Activated CD4-positive, CD25-positive, alpha-beta regulatory T cell treated with anti-CD3 and anti-CD28 coated beads, Interleukin-2, amount 50 U/mL, for 24 hours (primary cell): ENCODE data around the gene MCEMP1.
"Not testable (repeated sequence)": the region's sequence is repeated elsewhere in the genome, so short reads cannot be mapped to it uniquely, and the experiment has no call there.

Experiments used
- ATAC-seq, 2 donors: fragments of 150-1000 bp; cut with Tn5 transposase; one replicate each; pipeline ENCODE4 v1.10.0; 2021; ENCODE audit warnings: mild to moderate bottlenecking in 1 of 2, moderate library complexity in 1 of 2

Gene MCEMP1

DNA sequence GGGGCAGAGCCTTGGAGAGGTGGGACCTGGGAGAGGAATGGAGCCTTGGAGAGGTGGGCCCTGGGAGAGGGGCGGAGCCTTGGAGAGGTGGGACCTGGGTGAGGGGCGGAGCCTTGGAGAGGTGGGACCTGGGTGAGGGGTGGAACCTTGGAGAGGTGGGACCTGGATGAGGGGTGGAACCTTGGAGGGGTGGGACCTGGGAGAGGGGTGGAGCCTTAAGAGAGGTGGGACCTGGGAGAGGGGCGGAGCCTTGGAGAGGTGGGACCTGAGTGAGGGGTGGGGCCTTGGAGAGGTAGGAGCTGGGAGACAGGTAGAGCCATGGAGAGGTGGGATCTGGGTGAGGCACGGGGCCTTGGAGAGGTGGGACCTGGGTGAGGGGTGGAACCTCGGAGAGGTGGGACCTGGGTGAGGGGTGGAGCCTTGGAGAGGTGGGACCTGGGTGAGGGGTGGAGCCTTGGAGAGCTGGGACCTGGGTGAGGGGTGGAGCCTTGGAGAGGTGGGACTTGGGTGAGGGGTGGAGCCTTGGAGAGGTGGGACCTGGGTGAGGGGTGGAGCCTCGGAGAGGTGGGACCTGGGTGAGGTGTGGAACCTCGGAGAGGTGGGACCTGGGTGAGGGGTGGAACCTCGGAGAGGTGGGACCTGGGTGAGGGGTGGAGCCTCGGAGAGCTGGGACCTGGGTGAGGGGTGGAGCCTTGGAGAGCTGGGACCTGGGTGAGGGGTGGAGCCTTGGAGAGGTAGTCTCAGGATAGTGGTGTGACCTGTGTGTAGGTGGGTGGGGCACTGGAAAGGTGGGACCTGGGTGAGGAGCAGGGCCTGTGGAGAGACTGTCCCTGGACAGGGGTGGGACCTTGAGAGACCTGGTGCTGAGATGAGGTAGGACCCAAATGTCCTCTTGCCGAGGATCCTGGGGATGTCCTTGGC, 33.0 kb upstream of the MCEMP1 start:
- not testable (repeated sequence) for ATAC-seq

DNA sequence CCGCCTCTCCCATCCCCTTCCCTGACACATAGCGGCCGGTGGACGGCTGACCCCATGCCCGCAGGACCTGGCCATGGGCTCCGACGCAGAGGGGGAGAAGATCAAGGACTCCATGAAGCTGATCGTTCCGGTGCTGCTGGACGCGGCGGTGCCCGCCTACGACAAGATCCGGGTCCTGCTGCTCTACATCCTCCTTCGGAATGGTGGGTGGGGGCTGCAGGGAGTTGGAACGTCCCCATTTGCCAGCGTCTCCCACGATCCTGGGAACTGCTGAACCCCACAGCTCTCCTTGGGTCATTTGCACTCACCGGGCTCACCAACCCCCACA, 32.4 kb upstream of the MCEMP1 start:
- ATAC-seq = no peak

DNA sequence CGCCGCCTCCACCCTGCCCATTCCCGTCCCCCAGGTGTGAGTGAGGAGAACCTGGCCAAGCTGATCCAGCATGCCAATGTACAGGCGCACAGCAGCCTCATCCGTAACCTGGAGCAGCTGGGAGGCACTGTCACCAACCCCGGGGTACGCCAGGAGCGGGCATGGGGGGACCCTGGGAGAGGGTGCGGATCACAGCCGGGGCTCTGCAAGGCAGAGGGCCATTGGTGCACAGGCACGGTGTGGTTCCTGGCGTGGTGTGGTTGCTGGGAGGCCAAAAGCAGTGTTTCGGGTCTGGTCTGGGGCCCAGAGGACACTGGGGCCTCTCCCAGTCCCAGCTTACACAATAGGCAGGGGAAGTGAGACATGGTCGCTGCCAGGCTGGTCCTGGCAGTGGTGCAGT, 31.7 kb upstream of the MCEMP1 start:
- no peak for ATAC-seq

DNA sequence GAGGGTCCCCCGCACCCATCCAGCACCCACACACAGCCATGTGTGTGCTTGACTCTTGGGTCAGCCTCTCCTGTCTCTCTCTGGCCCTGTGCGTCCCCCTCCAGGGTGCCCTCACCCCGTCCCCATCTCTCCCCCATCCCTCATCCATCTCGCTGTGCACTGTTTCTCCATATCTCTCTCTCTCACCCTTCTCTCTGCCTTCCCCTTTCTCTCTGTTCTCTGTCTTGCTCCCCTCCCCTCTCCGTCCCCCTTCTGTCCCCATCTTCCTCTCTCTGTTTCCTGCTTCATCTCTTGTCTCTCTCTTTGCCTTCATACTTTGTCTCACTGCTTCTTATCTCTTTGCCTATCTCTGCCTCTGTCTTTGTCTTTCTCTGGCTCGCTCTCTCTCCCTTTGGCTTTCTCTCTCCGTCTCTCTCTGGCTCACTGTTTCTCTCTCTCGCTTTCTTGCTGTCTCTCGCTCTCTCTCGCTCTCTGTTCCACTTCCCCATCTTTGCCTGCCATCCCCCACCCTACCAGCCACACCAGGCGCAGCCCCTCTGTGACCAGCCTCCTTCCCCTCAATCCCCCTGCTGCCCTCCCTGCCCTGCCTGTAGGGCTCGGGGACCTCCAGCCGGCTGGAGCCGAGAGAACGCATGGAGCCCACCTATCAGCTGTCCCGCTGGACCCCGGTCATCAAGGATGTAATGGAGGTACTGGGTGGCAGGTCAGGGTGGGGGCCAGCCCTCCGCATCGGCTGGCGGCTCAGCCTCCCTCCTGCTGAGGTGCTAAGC, 31.0 kb upstream of the MCEMP1 start:
- ATAC-seq = no peak

DNA sequence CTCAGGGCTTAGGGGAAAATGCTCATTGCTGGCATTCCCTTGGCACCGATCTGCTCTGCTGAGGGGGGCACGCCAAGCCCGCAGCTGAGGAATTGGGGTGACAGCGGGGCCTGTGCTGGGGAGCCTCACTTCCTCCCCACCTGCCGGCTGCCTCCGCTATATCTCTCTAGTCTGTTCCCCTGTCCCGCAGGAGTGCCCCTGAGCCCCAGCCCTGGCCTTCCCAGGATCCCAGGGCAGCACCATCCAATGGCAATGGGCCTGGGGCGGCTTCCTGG, 30.5 kb upstream of the MCEMP1 start:
- no peak for ATAC-seq

DNA sequence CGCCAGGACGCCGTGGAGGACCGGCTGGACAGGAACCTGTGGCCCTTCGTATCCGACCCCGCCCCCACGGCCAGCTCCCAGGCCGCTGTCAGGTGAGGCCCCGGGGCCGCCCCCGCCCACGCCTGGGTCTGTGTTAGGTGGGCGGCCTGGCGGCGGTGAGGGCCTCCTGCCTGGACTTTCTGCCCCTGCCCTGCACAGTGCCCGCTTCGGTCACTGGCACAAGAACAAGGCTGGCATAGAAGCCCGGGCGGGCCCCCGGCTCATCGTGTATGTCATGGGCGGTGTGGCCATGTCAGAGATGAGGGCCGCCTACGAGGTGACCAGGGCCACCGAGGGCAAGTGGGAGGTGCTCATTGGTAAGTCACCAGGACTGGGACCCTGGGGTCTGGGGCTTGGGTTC, 29.7 kb upstream of the MCEMP1 start:
- no peak for ATAC-seq

DNA sequence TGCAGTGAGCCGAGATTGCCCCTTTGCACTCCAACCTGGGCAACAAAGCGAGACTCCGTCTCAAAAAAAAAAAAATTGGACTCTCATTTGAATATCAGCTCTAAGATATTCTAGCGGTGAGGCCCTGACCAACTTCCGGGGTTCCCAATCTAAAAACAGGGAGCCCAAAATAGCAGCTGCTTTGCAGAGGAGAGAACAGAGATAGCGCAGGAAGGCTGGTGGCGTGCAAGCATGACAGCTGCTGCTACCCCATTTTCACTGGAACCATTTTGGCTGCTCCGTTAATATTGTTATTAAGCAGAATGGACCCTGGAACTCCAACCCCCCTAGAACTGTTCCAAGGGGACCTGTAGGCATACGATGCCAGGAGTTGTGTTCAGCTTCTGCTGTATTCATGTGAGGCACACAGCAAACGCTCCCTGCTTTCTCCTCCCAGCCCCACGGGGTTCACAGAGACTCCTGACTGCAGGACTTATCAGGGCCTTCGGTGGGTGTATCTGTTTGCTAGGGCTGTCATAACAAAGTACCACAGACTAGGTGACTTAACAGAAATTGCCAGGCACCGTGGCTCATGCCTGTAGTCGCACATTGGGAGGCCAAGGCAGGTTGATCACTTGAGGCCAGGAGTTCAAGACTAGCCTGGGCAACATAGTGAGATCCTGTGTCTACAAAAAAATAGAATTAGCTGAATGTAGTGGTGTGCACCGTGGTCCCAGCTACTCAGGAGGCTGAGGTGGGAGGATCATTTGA, 28.4 kb upstream of the MCEMP1 start:
- ATAC-seq = no peak

DNA sequence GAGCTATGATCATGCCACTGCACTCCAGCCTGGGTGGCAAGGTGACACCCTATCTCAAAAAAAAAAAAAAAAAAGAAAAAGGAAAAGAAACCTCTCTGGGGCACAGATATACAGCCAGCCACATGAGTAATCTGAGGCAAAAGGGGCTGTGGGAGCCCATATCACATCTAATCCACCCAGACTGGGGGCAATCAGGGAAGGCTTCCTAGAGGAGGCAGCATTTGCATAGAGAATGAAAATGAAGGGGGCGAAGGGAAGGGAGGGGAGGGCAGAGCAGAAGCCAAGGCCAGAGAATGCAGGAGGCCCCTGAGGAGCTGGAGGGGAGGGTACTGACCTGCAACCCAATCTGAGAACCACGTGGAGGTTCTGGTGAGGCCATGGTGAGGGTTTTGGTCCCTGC, 26.7 kb upstream of the MCEMP1 start:
- no peak for ATAC-seq

DNA sequence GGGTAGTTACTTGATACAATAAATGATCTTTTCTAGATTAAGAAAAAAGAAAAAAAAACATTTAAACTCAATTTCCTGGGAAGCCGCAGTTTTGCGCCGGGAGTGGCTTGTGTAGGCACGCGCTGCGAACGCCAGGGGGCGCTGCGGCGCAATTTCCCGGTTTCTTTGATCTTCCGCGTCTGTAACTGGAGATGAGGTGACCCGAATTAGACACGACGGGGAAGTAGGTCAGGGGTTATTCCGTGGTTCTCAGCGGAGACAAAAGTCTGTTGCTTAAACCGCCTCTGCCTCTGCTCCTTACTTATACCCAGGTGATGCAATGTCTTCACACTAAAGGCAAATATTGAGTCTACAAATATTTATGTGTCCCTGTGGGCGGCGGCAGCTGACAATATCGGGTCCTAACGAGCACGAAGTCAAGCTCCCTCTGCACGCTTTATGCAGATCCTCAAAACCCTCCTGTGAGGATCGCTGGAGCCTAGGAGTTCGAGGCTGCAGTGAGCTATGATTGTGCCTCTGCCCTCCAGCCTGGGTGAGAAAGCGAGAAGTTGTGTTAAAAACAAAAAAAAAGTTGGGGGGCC, 24.7 kb upstream of the MCEMP1 start:
- ATAC-seq = peak; percentile 78 to 80

DNA sequence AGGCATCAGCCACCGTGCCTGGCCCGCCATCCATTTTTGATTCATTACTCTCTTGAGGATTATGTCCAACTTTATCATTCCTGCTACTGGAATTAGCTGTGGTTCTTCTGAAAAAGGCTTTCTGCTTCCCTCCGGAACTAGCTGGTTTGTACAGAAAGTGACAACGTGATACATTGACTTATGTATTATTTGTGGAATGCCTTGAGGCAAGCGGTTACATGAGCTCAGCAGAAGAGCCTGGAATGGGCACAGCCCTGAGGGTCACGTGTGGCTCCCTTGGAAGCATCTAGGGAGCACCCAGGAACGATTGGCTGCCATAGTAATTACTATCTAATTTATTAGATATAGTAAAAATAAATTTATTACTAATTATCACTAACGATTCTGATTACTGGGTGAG, 22.5 kb upstream of the MCEMP1 start:
- ATAC-seq = no peak

DNA sequence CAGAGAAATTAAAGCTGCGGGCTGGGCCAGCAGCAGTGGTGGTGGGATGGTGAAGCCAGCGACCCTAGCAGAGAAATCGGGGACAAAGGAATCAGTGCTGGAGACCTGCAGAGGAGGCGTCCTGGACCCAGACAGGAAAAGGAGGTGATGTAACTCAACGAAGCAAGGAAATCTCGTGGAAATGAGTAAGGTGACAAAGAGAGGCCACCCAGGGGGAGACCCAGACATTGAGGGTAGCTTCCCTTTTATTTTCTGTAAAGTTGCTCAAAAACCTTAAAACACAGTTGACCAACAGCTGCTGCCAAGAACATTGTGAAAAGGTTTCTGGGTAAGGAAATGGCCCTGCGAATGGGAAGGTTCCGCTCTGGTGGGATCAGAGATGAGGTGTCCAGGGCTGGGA, 21.3 kb upstream of the MCEMP1 start:
- ATAC-seq = no peak

DNA sequence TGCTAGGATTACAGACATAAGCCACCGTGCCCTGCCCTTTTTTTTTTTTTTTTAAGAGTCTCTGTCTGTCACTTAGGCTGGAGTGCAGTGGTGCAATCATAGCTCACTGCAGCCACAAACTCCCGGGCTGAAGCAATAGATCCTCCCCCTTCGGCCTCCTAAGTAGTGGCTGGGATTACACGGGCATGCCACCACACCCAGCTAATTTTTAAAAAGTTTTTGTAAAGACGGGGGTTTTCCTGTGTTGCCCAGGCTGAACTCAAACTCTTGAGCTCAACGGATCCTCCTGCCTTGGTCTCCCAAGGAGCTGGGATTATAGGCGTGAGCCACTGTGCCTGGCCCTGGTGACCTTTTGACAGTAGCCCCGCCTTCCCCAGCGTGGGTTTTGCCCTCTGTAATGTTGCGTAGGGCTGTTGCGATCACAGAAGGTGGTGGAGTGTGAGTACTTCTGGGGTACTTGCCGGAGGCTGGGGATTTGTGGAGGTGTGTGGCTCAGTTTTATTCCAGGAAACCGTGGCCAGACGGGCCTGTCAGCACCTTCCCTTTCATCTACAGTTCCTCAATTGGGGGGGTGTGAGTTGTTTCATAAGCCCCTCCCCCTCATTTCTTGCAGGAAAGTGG, 19.6 kb upstream of the MCEMP1 start:
- ATAC-seq = peak; percentile 61

DNA sequence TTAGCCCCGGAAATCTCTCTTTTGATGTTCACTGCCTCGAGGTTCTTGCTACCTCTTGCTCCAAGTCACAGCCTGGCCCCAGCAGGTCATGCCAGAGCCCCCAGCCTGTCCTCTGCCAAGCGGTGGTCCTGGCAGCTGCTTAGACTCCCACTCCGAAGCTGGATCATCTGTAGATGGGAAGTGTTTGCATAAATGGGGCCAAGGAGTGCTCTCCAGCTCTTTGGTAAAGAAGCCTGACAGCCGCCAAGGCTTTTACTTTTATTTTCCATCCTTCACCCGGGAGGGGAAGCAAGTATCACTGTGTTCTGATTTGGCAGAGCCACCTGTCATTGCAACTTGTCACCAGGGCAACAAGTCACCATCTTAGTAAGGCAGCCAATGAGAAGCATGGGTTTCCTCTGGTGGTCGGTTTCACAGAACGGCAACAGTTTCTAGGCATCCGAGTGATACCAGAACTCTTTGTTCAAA, 18.6 kb upstream of the MCEMP1 start:
- ATAC-seq = peak; percentile 92 to 97

DNA sequence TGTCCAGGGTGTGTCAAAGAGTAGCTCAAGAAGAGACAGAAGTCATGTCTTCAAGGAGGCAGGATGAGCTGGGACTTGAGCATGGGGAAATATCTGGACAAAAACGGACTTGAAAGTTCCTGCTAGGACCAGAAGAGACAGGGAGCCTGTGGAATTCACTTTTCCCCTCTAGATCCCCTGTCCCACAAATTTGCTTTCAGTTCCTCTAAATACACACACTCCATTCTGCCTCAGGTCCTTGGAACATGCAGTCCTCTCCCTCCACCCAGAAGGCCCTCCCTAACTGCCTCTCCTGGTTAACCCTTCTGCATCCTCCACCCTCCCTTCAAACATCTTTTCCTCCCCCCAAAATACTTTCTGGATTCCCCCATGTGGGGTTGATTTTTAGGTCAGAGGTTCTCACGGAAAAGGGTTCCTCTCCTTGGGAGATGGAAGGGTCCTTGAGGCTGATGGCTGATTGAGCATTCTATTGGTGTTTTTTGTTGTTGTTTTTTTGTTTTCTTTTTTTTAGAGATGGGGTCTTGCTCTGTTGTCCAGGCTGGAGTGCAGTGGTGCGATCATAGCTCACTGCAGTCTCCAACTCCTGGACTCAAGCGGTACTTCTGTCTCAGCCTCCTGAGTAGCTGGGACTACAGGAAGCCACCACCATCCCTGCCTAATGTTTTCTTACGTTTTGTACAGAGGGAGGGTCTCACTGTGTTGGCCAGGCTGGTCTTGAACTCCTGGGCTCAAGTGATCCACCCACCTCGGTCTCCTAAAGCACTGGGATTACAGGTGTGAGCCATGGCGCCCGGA, 14.9 kb upstream of the MCEMP1 start:
- no peak for ATAC-seq

DNA sequence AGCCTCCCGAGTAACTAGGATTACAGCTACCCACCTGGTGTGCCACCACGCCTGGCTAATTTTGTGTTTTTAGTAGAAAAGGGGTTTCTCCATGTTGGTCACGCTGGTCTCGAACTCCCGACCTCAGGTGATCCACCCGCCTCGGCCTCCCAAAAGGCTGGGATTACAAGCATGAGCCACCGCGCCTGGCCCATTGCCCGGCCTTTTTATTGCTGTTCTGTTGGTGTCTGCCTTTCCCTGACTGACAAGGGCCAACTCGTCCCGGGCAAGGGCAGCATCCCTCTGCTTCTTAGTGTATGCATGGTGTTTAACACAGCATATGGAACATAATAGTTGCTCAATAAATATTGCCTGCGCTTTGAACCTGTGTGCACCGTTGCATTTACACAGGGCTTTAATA, 14.2 kb upstream of the MCEMP1 start:
- ATAC-seq = no peak

DNA sequence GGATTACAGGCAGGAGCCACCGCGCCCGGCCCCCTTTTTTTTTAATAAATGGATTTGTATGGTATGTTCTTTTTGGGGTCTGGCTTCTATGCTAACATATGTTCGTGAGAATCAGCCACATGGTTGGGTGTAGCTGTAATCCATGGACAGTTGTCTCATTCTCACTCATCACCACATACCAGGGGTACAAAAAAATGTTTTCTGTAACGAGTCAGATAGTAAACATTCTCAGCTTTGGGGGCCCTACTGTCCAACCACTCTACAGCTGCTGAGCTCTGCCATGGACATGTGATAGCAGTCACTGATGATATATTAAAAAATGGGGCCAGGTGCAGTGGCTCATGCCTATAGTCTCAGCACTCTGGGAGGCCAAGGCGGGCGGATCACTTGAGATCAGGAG, 13.2 kb upstream of the MCEMP1 start:
- ATAC-seq = no peak

DNA sequence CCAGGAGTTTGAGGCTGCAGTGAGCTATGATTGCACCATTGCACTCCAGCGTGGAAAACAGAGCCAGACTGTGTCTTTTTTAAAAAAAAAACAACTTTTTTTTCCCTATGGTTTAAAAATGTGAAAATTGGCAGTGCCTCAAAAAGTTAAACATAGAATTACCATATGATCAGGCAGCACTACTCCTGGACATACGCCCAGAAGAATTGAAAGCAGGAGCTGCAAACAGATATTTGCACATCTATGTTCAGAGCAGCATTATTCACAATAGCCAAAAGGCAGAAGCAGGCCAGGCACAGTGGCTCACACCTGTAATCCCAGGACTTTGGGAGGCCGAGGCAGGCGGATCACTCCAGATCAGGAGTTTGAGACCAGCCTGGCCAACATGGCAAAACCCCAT, 11.8 kb upstream of the MCEMP1 start:
- ATAC-seq = no peak

DNA sequence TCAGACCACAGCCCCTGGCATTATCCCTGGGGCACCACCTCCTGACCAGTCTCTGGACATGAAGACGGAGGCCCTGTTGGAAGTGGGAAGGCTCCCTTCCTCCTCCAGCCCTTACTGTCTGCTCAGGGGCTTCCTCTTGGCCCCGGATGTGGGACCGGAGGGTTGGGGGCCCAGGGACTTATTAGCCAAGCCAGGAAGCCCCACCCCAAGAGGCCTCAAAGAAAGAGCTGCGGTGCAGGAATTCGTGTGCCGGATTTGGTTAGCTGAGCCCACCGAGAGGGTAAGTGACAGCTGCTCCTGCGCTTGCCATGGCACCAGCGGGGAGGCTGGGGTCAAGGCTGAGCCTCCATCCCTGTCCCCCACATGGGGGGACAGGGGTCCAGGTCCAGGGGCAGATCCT, 8.0 kb upstream of the MCEMP1 start, which contains the start of gene RETN:
TSS of gene RETN (plus strand) at position 208 of the 400 bp plus-strand sequence. CDS start 278 bp downstream, outside the sequence.
- no peak for ATAC-seq

DNA sequence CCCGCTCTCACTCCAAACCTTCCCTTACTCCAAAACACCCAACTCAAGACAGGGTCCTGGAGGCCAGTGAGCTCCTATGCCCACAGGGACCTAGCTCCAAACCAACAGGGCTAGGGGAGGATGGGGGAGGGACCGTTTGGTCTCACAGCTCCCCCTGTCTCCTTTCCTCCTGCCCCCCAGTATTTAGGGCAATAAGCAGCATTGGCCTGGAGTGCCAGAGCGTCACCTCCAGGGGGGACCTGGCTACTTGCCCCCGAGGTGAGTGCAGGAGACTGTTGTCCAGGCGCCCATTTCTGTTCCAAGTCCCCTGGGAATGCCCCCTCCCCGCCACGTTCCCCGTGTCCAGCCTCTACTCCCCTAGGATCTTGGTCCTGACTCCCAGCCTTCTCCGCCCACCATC, 7.2 kb upstream of the MCEMP1 start:
- ATAC-seq = no peak

DNA sequence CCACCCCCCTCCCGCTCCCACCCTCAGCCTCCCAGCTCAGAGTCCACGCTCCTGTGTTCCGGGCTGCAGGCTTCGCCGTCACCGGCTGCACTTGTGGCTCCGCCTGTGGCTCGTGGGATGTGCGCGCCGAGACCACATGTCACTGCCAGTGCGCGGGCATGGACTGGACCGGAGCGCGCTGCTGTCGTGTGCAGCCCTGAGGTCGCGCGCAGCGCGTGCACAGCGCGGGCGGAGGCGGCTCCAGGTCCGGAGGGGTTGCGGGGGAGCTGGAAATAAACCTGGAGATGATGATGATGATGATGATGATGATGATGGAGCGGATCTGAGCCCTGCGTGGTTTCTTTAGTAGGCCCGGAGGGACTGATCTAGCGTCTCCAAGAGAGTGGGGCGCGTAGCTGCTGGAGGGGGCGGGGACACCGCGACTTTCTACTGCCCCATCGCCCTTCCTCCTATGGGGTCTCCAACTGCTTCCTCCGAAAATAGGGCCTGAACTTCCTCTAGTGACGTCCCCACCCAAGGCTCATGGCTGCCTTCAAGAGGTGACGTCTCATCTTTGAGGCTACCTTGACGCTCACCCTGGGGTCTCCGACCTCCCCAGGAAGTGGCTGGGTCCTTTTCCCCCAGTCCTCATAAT, 6.6 kb upstream of the MCEMP1 start:
- no peak for ATAC-seq

DNA sequence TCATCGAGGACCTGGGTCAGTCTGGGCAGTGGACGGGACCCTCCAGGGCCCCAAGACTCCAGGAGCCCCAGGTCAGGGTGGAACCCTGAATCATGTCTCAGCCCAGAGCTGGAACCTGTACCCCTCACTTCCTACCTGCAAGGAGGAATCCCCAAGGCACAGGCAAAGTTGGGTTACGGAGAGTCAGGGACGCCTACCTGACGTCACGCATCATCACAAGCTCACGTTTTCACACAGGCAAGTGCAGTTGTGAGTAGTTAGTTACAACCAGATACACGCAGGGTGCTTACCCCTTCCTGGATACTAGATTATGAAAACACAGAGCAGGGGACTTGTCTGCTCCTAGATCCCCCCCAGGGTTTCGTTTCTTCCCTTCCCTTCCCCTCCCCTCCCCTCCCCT, 6.1 kb upstream of the MCEMP1 start:
- ATAC-seq = no peak
